Measurements from ENCODE around the gene ACAP2.

Gene ACAP2

DNA sequence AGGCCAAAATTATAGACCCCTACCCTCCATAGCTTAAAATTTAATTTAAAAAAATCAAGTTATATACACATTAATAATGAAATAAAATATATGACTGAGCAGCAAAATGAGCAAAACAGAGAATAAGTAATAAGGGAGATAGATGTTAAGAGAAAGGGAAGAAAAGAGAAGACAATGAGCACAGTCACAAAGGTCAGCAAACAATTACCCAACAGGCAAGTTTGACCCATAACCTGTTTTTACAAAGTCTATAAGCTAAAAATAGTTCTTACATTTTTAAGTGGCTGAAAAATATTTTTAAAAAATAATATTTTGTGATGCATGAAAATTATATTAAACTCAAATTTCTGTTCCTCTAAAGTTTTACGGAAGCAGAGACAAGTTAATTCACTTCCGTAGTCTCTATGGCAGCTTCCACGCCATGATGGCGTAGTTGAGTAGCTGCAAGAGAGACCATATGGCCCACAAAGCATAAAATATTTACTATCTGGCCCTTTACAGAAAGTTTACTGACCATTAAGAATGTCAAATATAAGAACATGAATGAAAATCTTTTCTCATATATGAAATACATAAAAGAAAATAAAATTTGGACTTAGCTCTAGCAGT lies 47.5 kb downstream of the ACAP2 start:
- no peak overlapping the region for H3K18ac ChIP-seq (ENCODE audit: low read depth in 1 of 2, low read length in 2 of 2)
- H3K4me3 ChIP-seq (ENCODE audit: insufficient read depth in 1 of 2, low read depth in 1 of 2, low read length in 2 of 2): no peak overlapping the region
- DNase-seq: no peak
- H3K23ac ChIP-seq (ENCODE audit: low read length in 2 of 2): no peak overlapping the region
- H2BK120ac ChIP-seq (ENCODE audit: low read depth, low read length): no peak overlapping the region
- H3K9me3 ChIP-seq (ENCODE audit: control insufficient read depth, low read length): no peaks in the 10 kb centered on the region
- H3K27ac ChIP-seq (ENCODE audit: low read length, poor library complexity, severe bottlenecking): no peak overlapping the region
- H2AFZ ChIP-seq (ENCODE audit: low read depth, low read length): no peak overlapping the region
- H3K36me3 ChIP-seq (ENCODE audit: control insufficient read depth in 1 of 2, insufficient read depth in 2 of 2, low read depth in 1 of 2, low read length in 2 of 2): peaks cover 0 to 9% of the 10 kb centered on the region in 2 experiments
- H3K4me2 ChIP-seq (ENCODE audit: low read length, poor library complexity, severe bottlenecking): no peak overlapping the region
- no peak overlapping the region for H3K9ac ChIP-seq (ENCODE audit: low read length)
- H3K4ac ChIP-seq (ENCODE audit: low read depth in 1 of 2, low read length in 2 of 2): no peak overlapping the region
- no peak overlapping the region for H3K14ac ChIP-seq (ENCODE audit: low read length in 2 of 2)
- no peak overlapping the region for H2BK5ac ChIP-seq (ENCODE audit: low read depth, low read length, poor library complexity, severe bottlenecking)
- peaks cover 3% of the 10 kb centered on the region for H3K4me1 ChIP-seq (ENCODE audit: control insufficient read depth, insufficient read depth, low read depth, low read length)
- peaks cover 19% of the 10 kb centered on the region for H3K79me1 ChIP-seq (replicated peaks; ENCODE audit: low read length, poor library complexity, severe bottlenecking)
- H2BK15ac ChIP-seq (ENCODE audit: low read depth, poor library complexity, severe bottlenecking): no peak overlapping the region
- WGBS: 100% methylated on average over 4 of the region's 4 CpGs
- no peak overlapping the region for H2BK12ac ChIP-seq (ENCODE audit: low read length in 2 of 2)
- no peaks in the 10 kb centered on the region for H3K27me3 ChIP-seq (ENCODE audit: control insufficient read depth in 1 of 2, insufficient read depth in 1 of 2, low read length in 2 of 2)
- no peak overlapping the region for H2AK5ac ChIP-seq (ENCODE audit: low read length, severe bottlenecking)
- no peak overlapping the region for H4K91ac ChIP-seq (ENCODE audit: low read length)
- H4K8ac ChIP-seq (ENCODE audit: low read length): no peak overlapping the region

GRCh38 chr3:195394700-195395099 lies 48.1 kb downstream of the ACAP2 start:
- Histone ChIP-seq H2BK120ac (ENCODE audit: low read depth, low read length) (no peak overlapping the region), H4K91ac (ENCODE audit: low read length) (no peak overlapping the region), H3K27ac (ENCODE audit: low read length, poor library complexity, severe bottlenecking) (no peak overlapping the region), H3K9ac (ENCODE audit: low read length) (no peak overlapping the region), H2BK12ac (ENCODE audit: low read length in 2 of 2) (no peak overlapping the region), H2BK15ac (ENCODE audit: low read depth, poor library complexity, severe bottlenecking) (no peak overlapping the region), H3K9me3 (ENCODE audit: control insufficient read depth, low read length) (no peaks in the 10 kb centered on the region), H3K4me3 (ENCODE audit: insufficient read depth in 1 of 2, low read depth in 1 of 2, low read length in 2 of 2) (no peak overlapping the region), H3K14ac (ENCODE audit: low read length in 2 of 2) (no peak overlapping the region), H2BK5ac (ENCODE audit: low read depth, low read length, poor library complexity, severe bottlenecking) (no peak overlapping the region), H3K27me3 (ENCODE audit: control insufficient read depth in 1 of 2, insufficient read depth in 1 of 2, low read length in 2 of 2) (no peaks in the 10 kb centered on the region), H3K4me2 (ENCODE audit: low read length, poor library complexity, severe bottlenecking) (no peak overlapping the region), H3K4me1 (ENCODE audit: control insufficient read depth, insufficient read depth, low read depth, low read length) (peaks cover 3% of the 10 kb centered on the region), H3K4ac (ENCODE audit: low read depth in 1 of 2, low read length in 2 of 2) (no peak overlapping the region), H2AFZ (ENCODE audit: low read depth, low read length) (no peak overlapping the region), H3K23ac (ENCODE audit: low read length in 2 of 2) (no peak overlapping the region), H4K8ac (ENCODE audit: low read length) (no peak overlapping the region), H3K79me1 (replicated peaks; ENCODE audit: low read length, poor library complexity, severe bottlenecking) (peaks cover 19% of the 10 kb centered on the region), H3K18ac (ENCODE audit: low read depth in 1 of 2, low read length in 2 of 2) (peak overlapping the region in 1 of 2 experiments; percentile 12), H3K36me3 (ENCODE audit: control insufficient read depth in 1 of 2, insufficient read depth in 2 of 2, low read depth in 1 of 2, low read length in 2 of 2) (peaks cover 0 to 9% of the 10 kb centered on the region in 2 experiments), H2AK5ac (ENCODE audit: low read length, severe bottlenecking) (no peak overlapping the region)
- WGBS: 73% methylated on average over 1 of the region's 3 CpGs
- no peak for DNase-seq

- H3K14ac ChIP-seq (ENCODE audit: low read length in 2 of 2): peak overlapping the region in 1 of 2 experiments; percentile 83
- H2BK15ac ChIP-seq (ENCODE audit: low read depth, poor library complexity, severe bottlenecking): no peak overlapping the region
- H4K8ac ChIP-seq (ENCODE audit: low read length): no peak overlapping the region
- H3K36me3 ChIP-seq (ENCODE audit: control insufficient read depth in 1 of 2, insufficient read depth in 2 of 2, low read depth in 1 of 2, low read length in 2 of 2): peaks cover 0 to 9% of the 10 kb centered on the region in 2 experiments
- H3K27me3 ChIP-seq (ENCODE audit: control insufficient read depth in 1 of 2, insufficient read depth in 1 of 2, low read length in 2 of 2): no peaks in the 10 kb centered on the region
- peaks cover 19% of the 10 kb centered on the region for H3K79me1 ChIP-seq (replicated peaks; ENCODE audit: low read length, poor library complexity, severe bottlenecking)
- no peak overlapping the region for H3K9ac ChIP-seq (ENCODE audit: low read length)
- no peak overlapping the region for H3K4me3 ChIP-seq (ENCODE audit: insufficient read depth in 1 of 2, low read depth in 1 of 2, low read length in 2 of 2)
- no peak overlapping the region for H3K27ac ChIP-seq (ENCODE audit: low read length, poor library complexity, severe bottlenecking)
- H2BK12ac ChIP-seq (ENCODE audit: low read length in 2 of 2): peak overlapping the region in 1 of 2 experiments; percentile 55
- DNase-seq: no peak
- H2AK5ac ChIP-seq (ENCODE audit: low read length, severe bottlenecking): no peak overlapping the region
- H3K9me3 ChIP-seq (ENCODE audit: control insufficient read depth, low read length): no peaks in the 10 kb centered on the region
- H4K91ac ChIP-seq (ENCODE audit: low read length): no peak overlapping the region
- H3K4me2 ChIP-seq (ENCODE audit: low read length, poor library complexity, severe bottlenecking): no peak overlapping the region
- no peak overlapping the region for H2AFZ ChIP-seq (ENCODE audit: low read depth, low read length)
- peak overlapping the region in 1 of 2 experiments; percentile 64 for H3K23ac ChIP-seq (ENCODE audit: low read length in 2 of 2)
- H2BK120ac ChIP-seq (ENCODE audit: low read depth, low read length): no peak overlapping the region
- H3K18ac ChIP-seq (ENCODE audit: low read depth in 1 of 2, low read length in 2 of 2): no peak overlapping the region
- 94% methylated on average over 7 of the region's 7 CpGs for WGBS
- peaks cover 3% of the 10 kb centered on the region for H3K4me1 ChIP-seq (ENCODE audit: control insufficient read depth, insufficient read depth, low read depth, low read length)
- H3K4ac ChIP-seq (ENCODE audit: low read depth in 1 of 2, low read length in 2 of 2): no peak overlapping the region
- H2BK5ac ChIP-seq (ENCODE audit: low read depth, low read length, poor library complexity, severe bottlenecking): no peak overlapping the region
These were observed 48.8 kb downstream of the ACAP2 start for GRCh38 chr3:195394024-195394423.

DNA sequence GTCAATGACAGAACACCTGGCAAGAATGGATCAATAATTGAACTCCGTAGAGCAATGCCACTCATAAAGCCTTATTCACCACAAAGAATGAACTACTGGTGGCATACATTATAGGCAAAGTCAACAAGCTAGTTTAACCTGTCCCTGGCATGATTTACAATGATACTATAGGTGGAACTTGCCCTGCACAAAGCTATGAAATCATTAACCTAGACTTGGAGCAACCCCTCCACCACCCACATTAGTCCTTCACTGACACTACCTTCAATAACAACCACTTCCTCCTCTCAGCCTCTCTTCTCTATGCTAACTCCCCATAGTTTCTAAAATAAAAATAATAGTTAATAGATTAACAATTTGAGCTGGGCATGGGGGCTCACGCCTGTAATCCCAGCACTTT lies 54.4 kb downstream of the ACAP2 start:
- no peak overlapping the region for H2BK15ac ChIP-seq (ENCODE audit: low read depth, poor library complexity, severe bottlenecking)
- no peak overlapping the region for H3K4ac ChIP-seq (ENCODE audit: low read depth in 1 of 2, low read length in 2 of 2)
- no peaks in the 10 kb centered on the region for H3K9me3 ChIP-seq (ENCODE audit: control insufficient read depth, low read length)
- H2BK120ac ChIP-seq (ENCODE audit: low read depth, low read length): no peak overlapping the region
- WGBS: 100% methylated on average over 2 of the region's 2 CpGs
- H3K36me3 ChIP-seq (ENCODE audit: control insufficient read depth in 1 of 2, insufficient read depth in 2 of 2, low read depth in 1 of 2, low read length in 2 of 2): peaks cover 0 to 32% of the 10 kb centered on the region in 2 experiments
- H3K18ac ChIP-seq (ENCODE audit: low read depth in 1 of 2, low read length in 2 of 2): no peak overlapping the region
- no peak overlapping the region for H3K23ac ChIP-seq (ENCODE audit: low read length in 2 of 2)
- no peak overlapping the region for H2BK12ac ChIP-seq (ENCODE audit: low read length in 2 of 2)
- DNase-seq: no peak
- no peaks in the 10 kb centered on the region for H3K27me3 ChIP-seq (ENCODE audit: control insufficient read depth in 1 of 2, insufficient read depth in 1 of 2, low read length in 2 of 2)
- no peak overlapping the region for H4K91ac ChIP-seq (ENCODE audit: low read length)
- H2AFZ ChIP-seq (ENCODE audit: low read depth, low read length): no peak overlapping the region
- no peak overlapping the region for H3K27ac ChIP-seq (ENCODE audit: low read length, poor library complexity, severe bottlenecking)
- H3K9ac ChIP-seq (ENCODE audit: low read length): no peak overlapping the region
- H3K14ac ChIP-seq (ENCODE audit: low read length in 2 of 2): no peak overlapping the region
- peaks cover 2% of the 10 kb centered on the region for H3K4me1 ChIP-seq (ENCODE audit: control insufficient read depth, insufficient read depth, low read depth, low read length)
- H2AK5ac ChIP-seq (ENCODE audit: low read length, severe bottlenecking): no peak overlapping the region
- no peak overlapping the region for H3K4me2 ChIP-seq (ENCODE audit: low read length, poor library complexity, severe bottlenecking)
- no peak overlapping the region for H4K8ac ChIP-seq (ENCODE audit: low read length)
- H3K79me1 ChIP-seq (replicated peaks; ENCODE audit: low read length, poor library complexity, severe bottlenecking): peaks cover 11% of the 10 kb centered on the region
- no peak overlapping the region for H2BK5ac ChIP-seq (ENCODE audit: low read depth, low read length, poor library complexity, severe bottlenecking)
- H3K4me3 ChIP-seq (ENCODE audit: insufficient read depth in 1 of 2, low read depth in 1 of 2, low read length in 2 of 2): no peak overlapping the region

Data from mesenchymal stem cell (in vitro differentiated cells and primary cell).